B cell (primary cell): Measurements from ENCODE around the gene BBOX1. TPM values are rescaled to one million over a fixed set of nuclear protein-coding genes. Genes with fewer than 3 reads are reported as not detected.

ENCODE experiments used
- ATAC-seq: fragments of 200-7000 bp; cut with Tn5 transposase; one replicate; pipeline ENCODE4 v1.10.0; 2021; ENCODE audit warnings: low read depth, mild to moderate bottlenecking, moderate number of reproducible peaks, moderate library complexity
- CTCF ChIA-PET: fragments of 350-600 bp; sonication (Branson Sonifier 250); formaldehyde crosslinking; loops from one replicate; lab custom pipeline; 2021; ENCODE audit warnings: antibody characterized with exemption, inconsistent platforms; lab: Charles Lee
- POLR2A ChIA-PET: fragments of 350-600 bp; sonication (Branson Sonifier 250); formaldehyde crosslinking; loops from one replicate; lab custom pipeline; 2021; ENCODE audit warnings: antibody characterized with exemption; lab: Charles Lee
- DNase-seq: peaks from one replicate; pipeline ENCODE4 v3.0.0; 2013
- H2AFZ ChIP-seq: 2 replicates; pipeline ENCODE4 v1.6.1; 2012; ENCODE audit warnings: mild to moderate bottlenecking, low read depth, low read length; ENCODE audit not compliant: insufficient read depth, poor library complexity, severe bottlenecking
- H3K27ac ChIP-seq, 2 donors: 1 replicate in 1 of 2; 2 replicates in 1 of 2; pipeline ENCODE4 v1.5.1; 2012 to 2013; ENCODE audit warnings: low read length in 2 of 2, mild to moderate bottlenecking in 2 of 2, moderate library complexity in 1 of 2
- H3K27me3 ChIP-seq, 4 experiments: fragments of 200-600 bp in 1 of 4; sonication (generic) in 1 of 4; replicated peaks in 1 of 4; 1 replicate in 2 of 4; 2 replicates in 2 of 4; pipeline versions ENCODE4 v1.6.1 to v1.7.0; 2013 to 2016; ENCODE audit warnings: low read length in 3 of 4, mild to moderate bottlenecking in 2 of 4, mixed read lengths in 1 of 4, moderate library complexity in 1 of 4; ENCODE audit not compliant: insufficient read depth in 4 of 4, control insufficient read depth in 3 of 4; ENCODE audit errors: control extremely low read depth in 1 of 4
- H3K36me3 ChIP-seq, 2 experiments: replicated peaks in 1 of 2; 1 replicate in 1 of 2; 2 replicates in 1 of 2; pipeline versions ENCODE4 v1.6.1 to v1.7.1; 2013; ENCODE audit warnings: low read length in 1 of 2; ENCODE audit not compliant: insufficient read depth in 2 of 2, control insufficient read depth in 1 of 2; ENCODE audit errors: control extremely low read depth in 1 of 2, extremely low read depth in 1 of 2
- H3K4me1 ChIP-seq, 2 donors: fragments of 200-600 bp in 1 of 2; sonication (generic) in 1 of 2; 1 replicate in 1 of 2; 2 replicates in 1 of 2; pipeline versions ENCODE4 v1.5.1 to v1.6.1; 2013 to 2017; ENCODE audit warnings: low read length in 2 of 2; ENCODE audit not compliant: control insufficient read depth in 2 of 2, insufficient read depth in 2 of 2
- H3K4me2 ChIP-seq: replicated peaks from 2 replicates; pipeline ENCODE3; 2012; ENCODE audit warnings: mild to moderate bottlenecking, low read depth, low read length; ENCODE audit not compliant: poor library complexity, severe bottlenecking
- H3K4me3 ChIP-seq, 5 experiments: fragments of 200-600 bp in 1 of 5; sonication (generic) in 1 of 5; 1 replicate in 3 of 5; 2 replicates in 2 of 5; pipeline versions ENCODE4 v1.5.1 to v1.7.0; 2011 to 2016; ENCODE audit warnings: low read length in 4 of 5, mild to moderate bottlenecking in 4 of 5, low read depth in 2 of 5, control low read depth in 1 of 5, moderate library complexity in 1 of 5; ENCODE audit not compliant: insufficient read depth in 1 of 5; ENCODE audit errors: control extremely low read depth in 1 of 5, extremely low read depth in 1 of 5
- H3K79me2 ChIP-seq: fragments of 200-600 bp; sonication (generic); one replicate; pipeline ENCODE4 v1.6.0; 2016; ENCODE audit warnings: low read length; ENCODE audit not compliant: control insufficient read depth, insufficient read depth
- H3K9ac ChIP-seq: fragments of 200-600 bp; sonication (generic); 2 replicates; pipeline ENCODE4 v1.6.1; 2017; ENCODE audit warnings: mild to moderate bottlenecking, low read length, moderate library complexity
- H3K9me3 ChIP-seq, 3 donors: one replicate each; pipeline versions ENCODE4 v1.6.1 to v1.7.1; 2013; ENCODE audit warnings: low read length in 2 of 3; ENCODE audit not compliant: control insufficient read depth in 2 of 3, insufficient read depth in 1 of 3; ENCODE audit errors: control extremely low read depth in 1 of 3
- H4K20me1 ChIP-seq: 2 replicates; pipeline ENCODE4 v1.6.0; 2012; ENCODE audit warnings: mild to moderate bottlenecking, low read length; ENCODE audit not compliant: insufficient read depth, control insufficient read depth, poor library complexity, severe bottlenecking
- H3K27ac Mint-ChIP-seq: one replicate; pipeline ENCODE4 v1.8.0; 2021; ENCODE audit warnings: mixed read lengths
- H3K27me3 Mint-ChIP-seq: one replicate; pipeline ENCODE4 v1.8.0; 2021; ENCODE audit warnings: mixed read lengths
- H3K4me1 Mint-ChIP-seq: one replicate; pipeline ENCODE4 v1.8.0; 2021; ENCODE audit warnings: mixed read lengths
- H3K4me3 Mint-ChIP-seq: one replicate; pipeline ENCODE4 v1.8.0; 2021; ENCODE audit warnings: mixed read lengths
- H3K9me3 Mint-ChIP-seq: one replicate; pipeline ENCODE4 v1.8.0; 2022; ENCODE audit warnings: mixed read lengths; ENCODE audit not compliant: insufficient read depth
- CTCF ChIP-seq: fragments of 200-600 bp; IDR thresholded peaks from one replicate; pipeline ENCODE4 v1.8.0; 2022; ENCODE audit warnings: antibody characterized with exemption, mild to moderate bottlenecking
- EZH2 ChIP-seq: IDR thresholded peaks from 2 replicates; pipeline ENCODE4 v1.6.1; 2012; ENCODE audit warnings: borderline replicate concordance, low read depth, mild to moderate bottlenecking, moderate library complexity, low read length; ENCODE audit not compliant: insufficient read depth, poor library complexity, severe bottlenecking
- WGBS: methylation state at CpG from one replicate; pipeline ENCODE4 v1.1.5; 2013; ENCODE audit warnings: missing lambda C conversion rate; ENCODE audit not compliant: insufficient coverage; 5-methylcytosine and 5-hydroxymethylcytosine counted together
- intact Hi-C: fragments of 100-400 bp; cut with micrococcal nuclease; formaldehyde crosslinking; loops from one replicate; pipeline ENCODE4 v1.10.0; 2022
- polyA plus RNA-seq: library from polyadenylated mRNA; depleted of rRNA; stranded (reverse); fragments of >200 nt; gene quantifications from 2 replicates; pipeline ENCODE4 v1.2.3, GENCODE V29; 2012
- total RNA-seq, 2 donors: library from RNA; stranded (reverse); fragments of 120-200 nt in 1 of 2; gene quantifications; 1 replicate in 1 of 2; 2 replicates in 1 of 2; pipeline versions ENCODE4 v1.2.3 to v1.2.4, GENCODE V29; 2013 to 2022

BBOX1 gene
- total and polyA plus RNA-seq, 2 donors (not counting 1 experiment from before 2014, with no cell fraction given): not detected

- ATAC-seq (no peak), DNase-seq (no peak)
- H2AFZ ChIP-seq: no peak overlapping the region
- no peak overlapping the region for H3K4me3 Mint-ChIP-seq
- no peaks in the 10 kb centered on the region for H3K27me3 ChIP-seq
- no peaks in the 10 kb centered on the region for H3K4me1 Mint-ChIP-seq
- H3K79me2 ChIP-seq: no peaks in the 10 kb centered on the region
- ChIA-PET POLR2A (no interaction called here), CTCF (no interaction called here)
- H4K20me1 ChIP-seq: no peaks in the 10 kb centered on the region
- TF ChIP-seq EZH2: no peak
- TF ChIP-seq CTCF: no peak
- no peak overlapping the region for H3K4me3 ChIP-seq
- no peaks in the 10 kb centered on the region for H3K36me3 ChIP-seq
- no peak overlapping the region for H3K9ac ChIP-seq
- no peaks in the 10 kb centered on the region for H3K4me1 ChIP-seq
- intact Hi-C loops: no loop called here
- WGBS: no CpG with 5 or more reads among the region's 4 CpGs
- no peaks in the 10 kb centered on the region for H3K27me3 Mint-ChIP-seq
- H3K27ac ChIP-seq: no peak overlapping the region
- H3K4me2 ChIP-seq: no peak overlapping the region
- no peaks in the 10 kb centered on the region for H3K9me3 ChIP-seq
- no peak overlapping the region for H3K27ac Mint-ChIP-seq
- no peaks in the 10 kb centered on the region for H3K9me3 Mint-ChIP-seq
Measured at GRCh38 chr11:27011560-27012233, 28.9 kb upstream of the BBOX1 start.

GRCh38 chr11:27012234-27012921 is 28.2 kb upstream of the BBOX1 start:
- H3K79me2 ChIP-seq: no peaks in the 10 kb centered on the region
- no peak for DNase-seq
- no peaks in the 10 kb centered on the region for H3K9me3 Mint-ChIP-seq
- no peaks in the 10 kb centered on the region for H3K4me1 ChIP-seq
- TF ChIP-seq EZH2: no peak
- no peak for TF ChIP-seq CTCF
- WGBS: 46% methylated on average over 1 of the region's 4 CpGs
- ChIA-PET POLR2A (no interaction called here), CTCF (no interaction called here)
- H3K27me3 Mint-ChIP-seq: no peaks in the 10 kb centered on the region
- no peak overlapping the region for H2AFZ ChIP-seq
- no peak overlapping the region for H3K9ac ChIP-seq
- H3K27ac Mint-ChIP-seq: no peak overlapping the region
- no peaks in the 10 kb centered on the region for H3K4me1 Mint-ChIP-seq
- no peak overlapping the region for H3K27ac ChIP-seq
- H4K20me1 ChIP-seq: no peaks in the 10 kb centered on the region
- no peaks in the 10 kb centered on the region for H3K27me3 ChIP-seq
- H3K36me3 ChIP-seq: no peaks in the 10 kb centered on the region
- no peaks in the 10 kb centered on the region for H3K9me3 ChIP-seq
- intact Hi-C loops: no loop called here
- no peak overlapping the region for H3K4me3 Mint-ChIP-seq
- no peak for ATAC-seq
- no peak overlapping the region for H3K4me2 ChIP-seq
- H3K4me3 ChIP-seq: no peak overlapping the region
